Measurements from ENCODE around the gene PHACTR1.

DNA sequence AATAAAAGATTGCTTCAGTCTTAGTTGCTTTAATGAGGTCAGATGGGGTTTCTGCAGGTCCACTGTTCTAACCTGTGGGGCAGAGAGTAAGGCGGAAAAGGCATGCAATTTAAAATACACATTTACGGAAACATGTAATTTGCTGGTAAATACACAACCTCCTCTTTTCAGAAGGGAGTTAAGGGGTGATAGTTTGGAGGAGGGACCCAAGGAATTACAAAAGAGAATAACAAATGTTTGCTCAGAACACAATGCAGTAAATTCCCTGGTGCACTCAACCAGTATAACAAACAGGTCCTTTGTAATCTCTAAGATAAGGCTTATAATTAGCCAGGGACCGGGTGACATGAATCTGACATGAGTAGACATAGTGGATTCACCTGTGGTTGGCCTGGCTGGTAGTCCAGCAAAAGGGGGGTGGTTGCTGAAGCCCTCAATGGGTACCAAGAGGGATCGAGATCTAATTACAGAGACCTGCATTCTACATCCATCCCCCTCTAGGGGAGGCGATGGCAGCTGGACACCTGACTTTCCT is 295.1 kb downstream of the PHACTR1 start:
- no peak for TF ChIP-seq ZNF70 (CRISPR knock-in tag; IDR thresholded peaks at IDR 0.05)
- no peak for TF ChIP-seq ZFP3 (CRISPR knock-in tag; IDR thresholded peaks at IDR 0.05)
- TF ChIP-seq ZNF8 (CRISPR knock-in tag; IDR thresholded peaks at IDR 0.05) = no peak
- TF ChIP-seq, protein P1, sequence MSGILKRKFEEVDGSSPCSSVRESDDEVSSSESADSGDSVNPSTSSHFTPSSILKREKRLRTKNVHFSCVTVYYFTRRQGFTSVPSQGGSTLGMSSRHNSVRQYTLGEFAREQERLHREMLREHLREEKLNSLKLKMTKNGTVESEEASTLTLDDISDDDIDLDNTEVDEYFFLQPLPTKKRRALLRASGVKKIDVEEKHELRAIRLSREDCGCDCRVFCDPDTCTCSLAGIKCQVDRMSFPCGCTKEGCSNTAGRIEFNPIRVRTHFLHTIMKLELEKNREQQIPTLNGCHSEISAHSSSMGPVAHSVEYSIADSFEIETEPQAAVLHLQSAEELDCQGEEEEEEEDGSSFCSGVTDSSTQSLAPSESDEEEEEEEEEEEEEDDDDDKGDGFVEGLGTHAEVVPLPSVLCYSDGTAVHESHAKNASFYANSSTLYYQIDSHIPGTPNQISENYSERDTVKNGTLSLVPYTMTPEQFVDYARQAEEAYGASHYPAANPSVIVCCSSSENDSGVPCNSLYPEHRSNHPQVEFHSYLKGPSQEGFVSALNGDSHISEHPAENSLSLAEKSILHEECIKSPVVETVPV (CRISPR knock-in tag; IDR thresholded peaks at IDR 0.05) = no peak
- no peak for TF ChIP-seq OSR1 (CRISPR knock-in tag; IDR thresholded peaks at IDR 0.05)
- no peak for TF ChIP-seq BACH2 (CRISPR knock-in tag; IDR thresholded peaks at IDR 0.05; ENCODE audit: borderline replicate concordance)
- no peak for TF ChIP-seq ZFP30 (CRISPR knock-in tag; IDR thresholded peaks at IDR 0.05)
- no peak for TF ChIP-seq ZC3H10 (CRISPR knock-in tag; IDR thresholded peaks at IDR 0.05)
- no peak for TF ChIP-seq ESRRG (CRISPR knock-in tag; IDR thresholded peaks at IDR 0.05)

All from SK-N-SH treated with all-trans-retinoic acid at 6 μM for 48 hours (cell line).